BLaER1 (cell line): Measurements from ENCODE around the gene TPT1.
"Not testable (repeated sequence)": the region's sequence is repeated elsewhere in the genome, so short reads cannot be mapped to it uniquely, and the experiment has no call there.

Source experiments
- H3K27ac ChIP-seq: shearing (Covaris generic); formaldehyde crosslinking; 2 replicates; pipeline ENCODE4 v1.8.1; 2022
- H3K27me3 ChIP-seq: shearing (Covaris generic); formaldehyde crosslinking; 2 replicates; pipeline ENCODE4 v1.8.1; 2022
- H3K36me3 ChIP-seq: shearing (Covaris generic); formaldehyde crosslinking; 2 replicates; pipeline ENCODE4 v1.8.1; 2022
- H3K4me1 ChIP-seq: shearing (Covaris generic); formaldehyde crosslinking; 2 replicates; pipeline ENCODE4 v1.8.1; 2022
- H3K4me2 ChIP-seq: shearing (Covaris generic); formaldehyde crosslinking; 2 replicates; pipeline ENCODE4 v1.8.1; 2022
- H3K4me3 ChIP-seq: shearing (Covaris generic); formaldehyde crosslinking; 2 replicates; pipeline ENCODE4 v1.8.1; 2022
- H3K9ac ChIP-seq: shearing (Covaris generic); formaldehyde crosslinking; 2 replicates; pipeline ENCODE4 v1.8.1; 2022
- H3K9me3 ChIP-seq: shearing (Covaris generic); formaldehyde crosslinking; 2 replicates; pipeline ENCODE4 v1.8.1; 2022
- H4K20me1 ChIP-seq: shearing (Covaris generic); formaldehyde crosslinking; 2 replicates; pipeline ENCODE4 v1.8.1; 2022
- Cebpa-rat ChIP-seq: shearing (Covaris generic); IDR thresholded peaks from 2 replicates; pipeline ENCODE4 v1.8.1; 2022

The TPT1 gene

GRCh38 chr13:45303866-45304265 is 37.1 kb downstream of the TPT1 start:
- no peaks in the 10 kb centered on the region for H3K36me3 ChIP-seq
- no peak overlapping the region for H3K4me3 ChIP-seq
- H4K20me1 ChIP-seq = no peaks in the 10 kb centered on the region
- no peaks in the 10 kb centered on the region for H3K4me1 ChIP-seq
- no peaks in the 10 kb centered on the region for H3K27me3 ChIP-seq
- H3K9me3 ChIP-seq = no peaks in the 10 kb centered on the region
- no peak overlapping the region for H3K4me2 ChIP-seq
- H3K9ac ChIP-seq = no peak overlapping the region
- H3K27ac ChIP-seq = no peak overlapping the region
- no peak for TF ChIP-seq Cebpa-rat

- H3K4me3 ChIP-seq = no peak overlapping the region
- H3K9ac ChIP-seq = no peak overlapping the region
- H4K20me1 ChIP-seq = no peaks in the 10 kb centered on the region
- peaks cover 4% of the 10 kb centered on the region; the same call in 1 of the 2 replicates for H3K4me1 ChIP-seq
- H3K27ac ChIP-seq = no peak overlapping the region
- no peaks in the 10 kb centered on the region for H3K27me3 ChIP-seq
- no peak overlapping the region for H3K4me2 ChIP-seq
- H3K9me3 ChIP-seq = no peaks in the 10 kb centered on the region
- no peaks in the 10 kb centered on the region for H3K36me3 ChIP-seq
- TF ChIP-seq Cebpa-rat = no peak
These were observed 38.0 kb downstream of the TPT1 start for GRCh38 chr13:45303026-45303425.

GRCh38 chr13:45302507-45302906 is 38.5 kb downstream of the TPT1 start:
- no peaks in the 10 kb centered on the region for H3K9me3 ChIP-seq
- no peak overlapping the region for H3K4me3 ChIP-seq
- H4K20me1 ChIP-seq = no peaks in the 10 kb centered on the region
- H3K27ac ChIP-seq = no peak overlapping the region
- no peak overlapping the region for H3K9ac ChIP-seq
- TF ChIP-seq Cebpa-rat = no peak
- no peaks in the 10 kb centered on the region for H3K27me3 ChIP-seq
- H3K36me3 ChIP-seq = no peaks in the 10 kb centered on the region
- H3K4me1 ChIP-seq = peaks cover 9% of the 10 kb centered on the region; the same call in 1 of the 2 replicates
- no peak overlapping the region for H3K4me2 ChIP-seq

- Histone ChIP-seq H3K4me2 (no peak overlapping the region), H3K36me3 (no peaks in the 10 kb centered on the region), H4K20me1 (no peaks in the 10 kb centered on the region)
These were observed 39.7 kb downstream of the TPT1 start for GRCh38 chr13:45301263-45301662.

GRCh38 chr13:45300190-45300985 is 40.6 kb downstream of the TPT1 start:
- H3K36me3 ChIP-seq = no peaks in the 10 kb centered on the region
- H3K4me1 ChIP-seq = peaks cover 23% of the 10 kb centered on the region
- no peaks in the 10 kb centered on the region for H3K9me3 ChIP-seq
- no peaks in the 10 kb centered on the region for H4K20me1 ChIP-seq
- H3K27ac ChIP-seq = no peak overlapping the region
- no peak overlapping the region for H3K9ac ChIP-seq
- no peak for TF ChIP-seq Cebpa-rat
- H3K4me3 ChIP-seq = no peak overlapping the region
- no peak overlapping the region for H3K4me2 ChIP-seq
- no peaks in the 10 kb centered on the region for H3K27me3 ChIP-seq

More at GRCh38 chr13:45301263-45301662, 39.7 kb downstream of the TPT1 start:
- no peak overlapping the region for H3K4me3 ChIP-seq
- H3K9me3 ChIP-seq = no peaks in the 10 kb centered on the region
- no peak overlapping the region for H3K9ac ChIP-seq
- TF ChIP-seq Cebpa-rat = no peak
- no peaks in the 10 kb centered on the region for H3K27me3 ChIP-seq
- H3K4me1 ChIP-seq = peaks cover 14% of the 10 kb centered on the region
- H3K27ac ChIP-seq = no peak overlapping the region

- no peak overlapping the region for H3K9ac ChIP-seq
- no peaks in the 10 kb centered on the region for H3K27me3 ChIP-seq
- no peak overlapping the region for H3K4me3 ChIP-seq
- H3K27ac ChIP-seq = no peak overlapping the region
- H4K20me1 ChIP-seq = no peaks in the 10 kb centered on the region
- no peaks in the 10 kb centered on the region for H3K9me3 ChIP-seq
- no peak for TF ChIP-seq Cebpa-rat
- peaks cover 28% of the 10 kb centered on the region for H3K4me1 ChIP-seq
- H3K4me2 ChIP-seq = no peak overlapping the region
- no peaks in the 10 kb centered on the region for H3K36me3 ChIP-seq
These were observed 41.8 kb downstream of the TPT1 start for GRCh38 chr13:45299194-45299593.

- not testable (repeated sequence) for H3K27me3 ChIP-seq, H3K9me3 ChIP-seq, H3K9ac ChIP-seq, H3K27ac ChIP-seq, H3K36me3 ChIP-seq, H3K4me3 ChIP-seq, H3K4me2 ChIP-seq, H4K20me1 ChIP-seq
- H3K4me1 ChIP-seq = peaks cover 28% of the 10 kb centered on the region
These were observed 42.4 kb downstream of the TPT1 start for GRCh38 chr13:45298550-45298949.

- H3K9me3 ChIP-seq = no peaks in the 10 kb centered on the region
- no peaks in the 10 kb centered on the region for H3K27me3 ChIP-seq
- TF ChIP-seq Cebpa-rat = no peak
- H3K4me2 ChIP-seq = no peak overlapping the region
- peaks cover 28% of the 10 kb centered on the region for H3K4me1 ChIP-seq
- H3K27ac ChIP-seq = no peak overlapping the region
- H3K9ac ChIP-seq = no peak overlapping the region
- H4K20me1 ChIP-seq = no peaks in the 10 kb centered on the region
- no peak overlapping the region for H3K4me3 ChIP-seq
- H3K36me3 ChIP-seq = no peaks in the 10 kb centered on the region
These were observed 42.8 kb downstream of the TPT1 start for GRCh38 chr13:45298206-45298505.

GRCh38 chr13:45297456-45298205 is 43.4 kb downstream of the TPT1 start:
- no peak overlapping the region for H3K27ac ChIP-seq
- H3K9ac ChIP-seq = no peak overlapping the region
- peaks cover 28% of the 10 kb centered on the region for H3K4me1 ChIP-seq
- no peak overlapping the region for H3K4me2 ChIP-seq
- H3K9me3 ChIP-seq = no peaks in the 10 kb centered on the region
- no peaks in the 10 kb centered on the region for H3K36me3 ChIP-seq
- TF ChIP-seq Cebpa-rat = no peak
- no peaks in the 10 kb centered on the region for H3K27me3 ChIP-seq
- no peak overlapping the region for H3K4me3 ChIP-seq
- H4K20me1 ChIP-seq = no peaks in the 10 kb centered on the region

- no peak for TF ChIP-seq Cebpa-rat
- Histone ChIP-seq H3K27me3 (no peaks in the 10 kb centered on the region), H3K9me3 (no peaks in the 10 kb centered on the region), H3K4me1 (peaks cover 28% of the 10 kb centered on the region), H3K4me3 (no peak overlapping the region), H3K9ac (no peak overlapping the region), H4K20me1 (no peaks in the 10 kb centered on the region), H3K27ac (no peak overlapping the region), H3K4me2 (peak overlapping the region; percentile 53), H3K36me3 (no peaks in the 10 kb centered on the region)
These were observed 44.7 kb downstream of the TPT1 start for GRCh38 chr13:45296259-45296658.
